Neural crest cell (in vitro differentiated cells): ENCODE data around the gene DDI1. TPM values are rescaled to one million over a fixed set of nuclear protein-coding genes. Genes with fewer than 3 reads are reported as not detected.

Experiments
- DNase-seq: peaks from one replicate; pipeline ENCODE4 v3.0.0; 2021; ENCODE audit warnings: low read depth, mixed read lengths, low spot score
- H3K27ac Mint-ChIP-seq: one replicate; pipeline ENCODE4 v1.8.0; 2021; ENCODE audit warnings: mild to moderate bottlenecking, mixed read lengths; ENCODE audit not compliant: unreplicated experiment
- H3K27me3 Mint-ChIP-seq: 2 replicates; pipeline ENCODE4 v1.8.0; 2021; ENCODE audit warnings: low read depth, mild to moderate bottlenecking, mixed read lengths
- H3K36me3 Mint-ChIP-seq: 2 replicates; pipeline ENCODE4 v1.8.0; 2021; ENCODE audit warnings: low read depth, mild to moderate bottlenecking, mixed read lengths
- H3K4me1 Mint-ChIP-seq: 2 replicates; pipeline ENCODE4 v1.8.0; 2021; ENCODE audit warnings: mixed read lengths
- H3K4me3 Mint-ChIP-seq: one replicate; pipeline ENCODE4 v1.8.0; 2021; ENCODE audit warnings: mild to moderate bottlenecking, mixed read lengths
- H3K9me3 Mint-ChIP-seq: 2 replicates; pipeline ENCODE4 v1.8.0; 2021; ENCODE audit warnings: mixed read lengths
- total RNA-seq: library from RNA; stranded (reverse); gene quantifications from 2 replicates; pipeline ENCODE4 v1.2.1, GENCODE V29; 2021
- TF ChIP-seq, protein P1 (sequence below): fragments of 200-600 bp; sonication (generic); conservative IDR thresholded peaks from 2 replicates; pipeline ENCODE4 v1.5.0; 2021; ENCODE audit warnings: antibody characterized with exemption, mild to moderate bottlenecking

DDI1 gene
- total RNA-seq, 1 donor from 2014 or later: not detected

DNA sequence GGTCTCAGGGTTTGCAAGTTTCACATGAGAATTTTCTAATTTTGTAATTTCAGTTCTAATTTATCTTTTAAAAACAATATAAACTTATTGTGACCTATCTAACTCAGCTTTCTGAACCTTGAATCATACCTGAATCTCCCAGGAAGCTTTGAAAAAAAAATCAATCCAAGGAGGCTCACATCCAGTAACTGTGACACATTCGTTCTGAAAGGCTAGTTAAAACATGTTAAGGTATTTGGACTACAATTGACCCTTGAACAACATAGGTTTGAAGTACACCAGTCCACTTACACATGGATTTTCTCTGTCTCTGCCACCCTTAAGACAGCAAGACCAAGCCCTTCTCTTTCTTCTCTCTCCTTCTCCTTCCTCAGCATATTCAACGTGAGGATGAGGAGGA, 40.0 kb downstream of the DDI1 start:
- Mint-ChIP-seq H3K27ac (no peak overlapping the region), H3K4me3 (no peak overlapping the region), H3K4me1 (no peaks in the 10 kb centered on the region), H3K36me3 (no peaks in the 10 kb centered on the region), H3K9me3 (no peaks in the 10 kb centered on the region), H3K27me3 (no peaks in the 10 kb centered on the region)
- TF ChIP-seq, protein P1, sequence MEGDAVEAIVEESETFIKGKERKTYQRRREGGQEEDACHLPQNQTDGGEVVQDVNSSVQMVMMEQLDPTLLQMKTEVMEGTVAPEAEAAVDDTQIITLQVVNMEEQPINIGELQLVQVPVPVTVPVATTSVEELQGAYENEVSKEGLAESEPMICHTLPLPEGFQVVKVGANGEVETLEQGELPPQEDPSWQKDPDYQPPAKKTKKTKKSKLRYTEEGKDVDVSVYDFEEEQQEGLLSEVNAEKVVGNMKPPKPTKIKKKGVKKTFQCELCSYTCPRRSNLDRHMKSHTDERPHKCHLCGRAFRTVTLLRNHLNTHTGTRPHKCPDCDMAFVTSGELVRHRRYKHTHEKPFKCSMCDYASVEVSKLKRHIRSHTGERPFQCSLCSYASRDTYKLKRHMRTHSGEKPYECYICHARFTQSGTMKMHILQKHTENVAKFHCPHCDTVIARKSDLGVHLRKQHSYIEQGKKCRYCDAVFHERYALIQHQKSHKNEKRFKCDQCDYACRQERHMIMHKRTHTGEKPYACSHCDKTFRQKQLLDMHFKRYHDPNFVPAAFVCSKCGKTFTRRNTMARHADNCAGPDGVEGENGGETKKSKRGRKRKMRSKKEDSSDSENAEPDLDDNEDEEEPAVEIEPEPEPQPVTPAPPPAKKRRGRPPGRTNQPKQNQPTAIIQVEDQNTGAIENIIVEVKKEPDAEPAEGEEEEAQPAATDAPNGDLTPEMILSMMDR: no peak
- no peak for DNase-seq

GRCh38 chr11:104078245-104078644, 41.8 kb downstream of the DDI1 start:
- no peaks in the 10 kb centered on the region for H3K4me1 Mint-ChIP-seq
- H3K4me3 Mint-ChIP-seq: no peak overlapping the region
- H3K27ac Mint-ChIP-seq: no peak overlapping the region
- H3K27me3 Mint-ChIP-seq: no peaks in the 10 kb centered on the region
- DNase-seq: no peak
- TF ChIP-seq, protein P1: no peak
- H3K36me3 Mint-ChIP-seq: no peaks in the 10 kb centered on the region
- no peaks in the 10 kb centered on the region for H3K9me3 Mint-ChIP-seq

GRCh38 chr11:104078995-104079394, 42.6 kb downstream of the DDI1 start:
- Mint-ChIP-seq H3K36me3 (no peaks in the 10 kb centered on the region), H3K27me3 (no peaks in the 10 kb centered on the region), H3K9me3 (no peaks in the 10 kb centered on the region), H3K4me3 (no peak overlapping the region), H3K27ac (no peak overlapping the region), H3K4me1 (no peaks in the 10 kb centered on the region)
- no peak for DNase-seq
- TF ChIP-seq, protein P1: no peak

- Mint-ChIP-seq H3K27me3 (no peaks in the 10 kb centered on the region), H3K4me3 (no peak overlapping the region), H3K9me3 (no peaks in the 10 kb centered on the region), H3K4me1 (no peaks in the 10 kb centered on the region), H3K27ac (no peak overlapping the region), H3K36me3 (no peaks in the 10 kb centered on the region)
- no peak for DNase-seq
- TF ChIP-seq, protein P1: no peak
Measured at GRCh38 chr11:104086621-104087020, 50.2 kb downstream of the DDI1 start.

Other genes starting within 250 kb of the DDI1 start
- gene PDGFD, start 127.5 kb downstream of the DDI1 start, total RNA-seq: 3.3 and 3.4 TPM in 2 replicates